Activated CD4-positive, alpha-beta T cell treated with anti-CD3 and anti-CD28 coated beads for 1 hour (primary cell): Measurements from ENCODE around the gene RPS19BP1.

Source experiments
- DNase-seq: peaks from one replicate; pipeline ENCODE4 v3.0.0-alpha.2; 2020

Gene RPS19BP1

GRCh38 chr22:39532215-39533073 is at the start of gene RPS19BP1:
RPS19BP1 (minus strand) TSS chr22:39532748; CDS start chr22:39532738, 10 bp downstream.
- DNase-seq: peak; percentile 98

GRCh38 chr22:39581303-39581702 is 48.8 kb upstream of the RPS19BP1 start:
- no peak for DNase-seq

DNA sequence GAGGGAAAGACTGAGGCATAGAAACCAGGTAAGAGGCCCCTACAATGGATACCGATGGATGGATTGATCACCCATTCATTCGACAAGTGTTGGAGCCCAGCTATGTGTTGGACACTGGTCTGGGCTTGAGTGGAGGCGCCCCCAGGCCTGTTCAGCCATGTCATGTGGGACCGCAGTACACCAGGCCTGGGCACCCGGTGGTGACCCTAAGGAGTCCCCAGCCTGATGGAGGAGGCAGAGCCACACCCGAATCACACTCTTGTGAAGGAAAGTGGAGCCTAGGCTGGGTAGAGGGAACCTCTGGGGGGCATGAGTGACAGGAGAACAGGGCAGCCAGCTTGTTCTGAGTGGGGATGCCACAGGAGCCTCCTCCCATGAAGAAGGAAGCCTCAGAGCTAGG is 48.2 kb upstream of the RPS19BP1 start:
- DNase-seq: no peak

GRCh38 chr22:39580006-39580441 is 47.5 kb upstream of the RPS19BP1 start:
- DNase-seq: no peak

DNA sequence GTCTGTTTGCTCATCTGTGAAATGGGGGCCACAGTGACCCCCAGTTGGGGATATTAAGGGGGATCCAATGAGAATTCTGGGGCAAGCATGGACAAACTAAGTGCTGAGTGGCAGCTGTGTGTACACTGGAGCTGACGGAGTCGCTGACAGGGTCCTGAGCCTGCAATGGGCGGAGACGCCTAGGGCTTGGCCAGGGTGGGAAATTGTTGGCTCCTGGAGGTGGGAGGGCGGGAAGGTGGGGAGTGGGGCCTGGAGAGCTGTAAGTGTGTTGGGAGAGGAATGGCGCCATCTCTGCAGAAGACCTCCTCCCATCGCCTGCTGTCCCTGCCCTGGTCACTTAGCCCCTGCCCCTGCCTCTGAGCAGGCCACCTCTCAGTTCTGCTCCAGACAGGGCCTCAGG is 45.4 kb upstream of the RPS19BP1 start:
- no peak for DNase-seq

DNA sequence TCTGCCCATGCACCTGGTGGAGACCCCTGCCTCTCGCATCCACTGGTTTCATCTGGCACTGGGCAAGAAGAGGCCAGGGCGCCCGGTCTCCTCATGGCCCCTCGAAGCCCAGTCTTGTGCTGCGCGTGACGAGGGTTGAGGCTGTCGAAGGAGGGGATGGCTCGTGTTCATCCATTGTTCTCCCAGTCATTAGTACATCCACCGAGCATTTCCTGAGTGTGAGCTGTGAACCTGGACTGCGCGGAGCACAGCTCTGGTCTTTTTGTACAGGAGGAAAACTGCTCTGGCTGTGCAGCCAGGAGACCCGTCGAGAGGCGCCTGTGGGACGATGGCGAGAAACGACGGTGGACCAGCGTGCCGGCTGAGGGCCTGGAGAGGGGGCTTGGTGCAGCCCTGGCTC is 44.8 kb upstream of the RPS19BP1 start:
- no peak for DNase-seq

- DNase-seq: no peak
These were observed 43.5 kb upstream of the RPS19BP1 start for GRCh38 chr22:39576027-39576426.

- DNase-seq: no peak
These were observed 42.9 kb upstream of the RPS19BP1 start for GRCh38 chr22:39575552-39575825.

GRCh38 chr22:39574779-39575551 is 42.4 kb upstream of the RPS19BP1 start:
- DNase-seq: no peak

GRCh38 chr22:39571538-39571937 is 39.0 kb upstream of the RPS19BP1 start:
- no peak for DNase-seq

- DNase-seq: no peak
These were observed 38.1 kb upstream of the RPS19BP1 start, which contains the start of gene CACNA1I for GRCh38 chr22:39570665-39571064. CACNA1I (plus strand) TSS chr22:39570753; CDS start chr22:39570753, 0 bp downstream.

DNA sequence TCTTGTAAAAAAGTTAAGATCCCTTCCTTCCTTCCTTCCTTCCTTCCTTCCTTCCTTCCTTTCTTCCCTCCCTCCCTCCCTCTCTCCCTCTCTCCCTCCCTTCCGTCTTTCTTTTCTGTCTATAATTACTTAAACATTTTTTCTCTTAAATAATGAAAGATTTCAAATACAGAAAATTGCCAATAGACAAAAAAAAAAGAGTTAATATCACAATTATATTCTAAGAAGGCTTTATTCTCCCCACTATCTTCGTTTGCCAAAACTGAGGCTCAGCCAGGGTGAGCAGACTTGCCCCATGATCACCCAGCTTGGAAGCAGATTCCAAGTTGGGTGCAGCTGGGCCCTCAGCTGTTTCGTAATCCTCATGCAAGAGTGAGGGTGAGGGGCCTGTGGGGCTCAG is 37.7 kb upstream of the RPS19BP1 start:
- DNase-seq: no peak

DNA sequence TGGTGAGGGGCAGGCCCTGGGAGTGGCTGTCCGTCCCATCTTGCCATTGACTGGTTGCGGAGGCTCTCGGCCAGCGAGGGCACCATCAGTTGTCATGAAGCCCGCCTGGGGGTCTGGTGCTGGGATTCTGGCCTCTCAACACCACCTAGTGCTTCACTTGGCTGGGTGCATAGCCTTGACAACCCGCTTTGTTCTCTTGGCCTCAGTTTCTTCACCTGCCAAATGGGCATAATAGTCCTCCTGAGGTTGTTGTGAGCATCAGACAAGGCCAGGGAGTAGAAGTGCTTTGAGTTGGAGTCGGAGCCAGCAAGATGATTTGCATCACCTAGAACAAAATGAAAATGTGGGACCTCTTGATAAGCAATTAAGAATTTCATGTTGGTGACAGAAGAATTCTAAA is 36.5 kb upstream of the RPS19BP1 start:
- DNase-seq: no peak

DNA sequence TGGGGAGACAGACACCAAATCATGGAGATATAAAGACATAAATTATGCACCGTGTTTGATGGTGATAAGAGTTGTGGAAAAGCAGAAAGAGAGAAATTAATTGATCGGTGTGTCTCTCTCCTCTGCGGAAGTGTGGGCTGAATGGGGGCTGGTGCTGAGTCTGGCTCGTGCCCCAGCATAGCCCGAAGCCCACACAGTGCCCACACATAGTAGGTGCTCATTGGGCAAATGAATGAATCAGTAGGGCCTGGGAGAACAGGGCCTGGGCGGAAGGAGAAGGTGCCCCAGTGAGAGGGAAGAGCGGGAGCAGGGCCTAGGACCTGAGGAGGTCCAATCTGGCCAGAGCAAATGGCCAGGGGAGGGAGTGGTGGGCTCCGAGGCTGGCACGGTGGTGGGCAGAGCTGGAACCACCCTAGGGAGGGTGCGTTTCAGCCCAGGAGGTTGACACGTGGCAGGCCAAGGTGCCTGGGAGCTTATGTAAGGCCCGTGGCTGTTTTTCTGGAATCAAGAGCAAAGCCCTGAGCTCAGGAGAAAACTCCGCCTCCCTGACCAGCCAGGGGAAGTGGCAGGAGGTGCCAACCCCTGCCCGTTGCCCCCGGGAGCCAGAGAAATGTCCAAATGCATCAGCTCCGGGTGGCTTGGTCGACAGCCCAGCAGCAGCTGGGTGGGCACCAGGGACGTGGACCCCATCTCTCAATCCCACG is 35.9 kb upstream of the RPS19BP1 start:
- DNase-seq: no peak

GRCh38 chr22:39567135-39567946 is 34.8 kb upstream of the RPS19BP1 start:
- peak; percentile 26 for DNase-seq

DNA sequence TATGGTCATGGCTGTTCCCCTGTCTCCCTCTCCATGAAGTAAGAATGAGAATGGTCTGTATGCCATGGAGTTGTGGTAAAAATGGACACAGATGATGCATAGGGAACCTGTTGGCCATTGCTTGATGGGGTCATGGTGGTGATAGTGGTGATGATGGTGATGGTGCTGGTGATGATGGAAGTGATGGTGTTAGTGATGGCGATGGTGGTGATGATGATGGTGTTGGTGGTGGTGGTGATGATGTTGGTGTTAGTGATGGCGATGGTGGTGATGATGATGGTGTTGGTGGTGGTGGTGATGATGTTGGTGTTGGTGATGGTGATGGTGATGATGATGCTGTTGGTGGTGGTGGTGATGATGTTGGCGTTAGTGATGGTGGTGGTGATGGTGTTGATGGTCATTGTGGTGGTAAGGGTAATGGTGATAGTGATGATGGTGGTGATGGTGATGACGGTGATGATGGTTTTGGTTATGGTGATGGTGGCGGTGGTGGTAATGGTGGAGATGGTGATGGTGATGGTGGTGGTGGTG is 32.9 kb upstream of the RPS19BP1 start:
- no peak for DNase-seq

DNA sequence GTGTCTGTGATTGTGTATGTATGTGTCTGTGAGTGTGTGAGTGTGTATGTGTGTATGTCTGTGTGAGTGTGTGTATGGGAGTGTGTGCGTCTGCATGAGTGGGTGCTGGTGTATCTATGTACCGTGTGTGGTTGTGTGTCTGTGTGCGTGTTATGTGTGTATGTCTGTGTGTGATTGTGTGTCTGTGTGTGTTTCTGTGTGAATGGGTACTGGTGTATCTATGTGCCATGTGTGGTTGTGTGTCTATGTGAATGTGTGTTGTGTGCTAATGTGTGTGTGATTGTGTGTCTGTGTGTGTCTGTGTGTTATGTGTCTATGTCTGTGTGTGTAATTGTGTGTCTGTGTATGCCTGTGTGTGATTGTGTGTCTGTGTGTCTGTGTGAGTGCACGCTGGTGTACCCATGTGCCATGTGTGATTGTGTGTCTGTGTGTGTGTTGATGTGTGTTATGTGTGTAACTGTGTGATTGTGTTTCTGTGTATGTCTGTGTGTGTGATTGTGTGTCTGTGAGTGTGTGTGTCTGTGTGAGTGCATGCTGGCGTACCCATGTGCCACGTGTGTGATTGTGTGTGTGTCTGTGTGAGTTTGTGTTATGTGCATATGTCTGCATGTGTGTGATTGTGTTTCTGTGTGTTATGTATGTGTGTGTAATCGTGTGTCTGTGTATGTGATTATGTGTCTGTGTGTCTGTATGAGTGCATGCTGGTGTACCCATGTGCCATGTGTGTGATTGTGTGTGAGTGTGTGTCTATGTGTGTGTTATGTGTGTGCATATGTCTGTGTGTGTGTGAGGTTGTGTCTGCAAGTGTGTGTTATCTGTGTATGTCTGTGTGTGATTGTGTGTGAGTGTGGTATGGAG is 31.3 kb upstream of the RPS19BP1 start:
- no peak for DNase-seq

- no peak for DNase-seq
These were observed 30.4 kb upstream of the RPS19BP1 start for GRCh38 chr22:39562839-39563489.

DNA sequence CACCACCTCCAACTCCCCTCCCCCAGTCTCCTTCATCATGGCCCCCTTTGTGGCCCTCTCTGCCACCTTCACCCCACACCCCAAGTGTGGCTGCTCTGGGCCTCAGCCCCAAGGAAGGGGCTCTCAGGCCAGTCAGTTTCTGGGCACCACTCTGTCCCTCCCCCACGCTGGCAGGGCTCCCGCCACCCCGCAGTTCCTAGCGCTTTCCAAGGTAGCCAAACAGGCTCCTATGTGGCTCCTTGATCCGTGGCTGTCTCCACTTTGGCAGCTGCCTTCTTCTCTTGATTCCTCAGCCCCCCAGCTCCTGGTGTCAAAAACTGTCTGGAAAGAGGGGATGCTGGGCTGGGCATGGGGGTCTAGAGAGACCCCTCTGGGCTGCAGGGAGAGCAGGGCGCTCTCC is 27.6 kb upstream of the RPS19BP1 start:
- DNase-seq: no peak

- no peak for DNase-seq
These were observed 27.0 kb upstream of the RPS19BP1 start for GRCh38 chr22:39559456-39560105.
